ENCODE results near the gene MCCD1.

The MCCD1 gene

GRCh38 chr6:31558631-31559500, 30.1 kb downstream of the MCCD1 start:
- DNase-seq (ENCODE audit: extremely low read depth, insufficient read length), result peak; percentile 83
- no peaks in the 10 kb centered on the region for H3K27me3 ChIP-seq (replicated peaks; ENCODE audit: control insufficient read depth, insufficient read depth, low read length)
- peak overlapping the region; percentile 33 for H3K4me3 ChIP-seq (replicated peaks; ENCODE audit: low read depth, low read length)
- H3K36me3 ChIP-seq (ENCODE audit: control insufficient read depth, insufficient read depth, low read length), result peaks cover 1% of the 10 kb centered on the region
- no peak for TF ChIP-seq CTCF (IDR thresholded peaks at IDR 0.05; ENCODE audit: insufficient read depth, low read length, poor library complexity, severe bottlenecking)

GRCh38 chr6:31559606-31559957, 30.8 kb downstream of the MCCD1 start:
- Histone ChIP-seq H3K4me3 (replicated peaks; ENCODE audit: low read depth, low read length) (peak overlapping the region; percentile 33), H3K36me3 (ENCODE audit: control insufficient read depth, insufficient read depth, low read length) (peaks cover 1% of the 10 kb centered on the region), H3K27me3 (replicated peaks; ENCODE audit: control insufficient read depth, insufficient read depth, low read length) (no peaks in the 10 kb centered on the region)
- DNase-seq (ENCODE audit: extremely low read depth, insufficient read length), result no peak
- no peak for TF ChIP-seq CTCF (IDR thresholded peaks at IDR 0.05; ENCODE audit: insufficient read depth, low read length, poor library complexity, severe bottlenecking)

- DNase-seq (ENCODE audit: extremely low read depth, insufficient read length), result peak; percentile 78
- H3K4me3 ChIP-seq (replicated peaks; ENCODE audit: low read depth, low read length), result peak overlapping the region; percentile 33
- H3K36me3 ChIP-seq (ENCODE audit: control insufficient read depth, insufficient read depth, low read length), result peaks cover 1% of the 10 kb centered on the region
- TF ChIP-seq CTCF (IDR thresholded peaks at IDR 0.05; ENCODE audit: insufficient read depth, low read length, poor library complexity, severe bottlenecking), result peak; percentile 8
- no peaks in the 10 kb centered on the region for H3K27me3 ChIP-seq (replicated peaks; ENCODE audit: control insufficient read depth, insufficient read depth, low read length)
Observed at GRCh38 chr6:31559958-31560696, 31.4 kb downstream of the MCCD1 start.

- DNase-seq (ENCODE audit: extremely low read depth, insufficient read length), result no peak
- no peaks in the 10 kb centered on the region for H3K27me3 ChIP-seq (replicated peaks; ENCODE audit: control insufficient read depth, insufficient read depth, low read length)
- H3K36me3 ChIP-seq (ENCODE audit: control insufficient read depth, insufficient read depth, low read length), result peaks cover 1% of the 10 kb centered on the region
- H3K4me3 ChIP-seq (replicated peaks; ENCODE audit: low read depth, low read length), result peak overlapping the region; percentile 19
- no peak for TF ChIP-seq CTCF (IDR thresholded peaks at IDR 0.05; ENCODE audit: insufficient read depth, low read length, poor library complexity, severe bottlenecking)
Observed at GRCh38 chr6:31560697-31561058, 31.9 kb downstream of the MCCD1 start.

- H3K4me3 ChIP-seq (replicated peaks; ENCODE audit: low read depth, low read length), result peak overlapping the region; percentile 9; the same call in 1 of the 2 replicates
- no peak for TF ChIP-seq CTCF (IDR thresholded peaks at IDR 0.05; ENCODE audit: insufficient read depth, low read length, poor library complexity, severe bottlenecking)
Observed at GRCh38 chr6:31567531-31568370, 39.0 kb downstream of the MCCD1 start.

More at GRCh38 chr6:31567531-31568370, 39.0 kb downstream of the MCCD1 start:
- DNase-seq (ENCODE audit: extremely low read depth, insufficient read length), result no peak
- Histone ChIP-seq H3K27me3 (replicated peaks; ENCODE audit: control insufficient read depth, insufficient read depth, low read length) (no peaks in the 10 kb centered on the region), H3K36me3 (ENCODE audit: control insufficient read depth, insufficient read depth, low read length) (no peaks in the 10 kb centered on the region)

Data from GM06990 (cell line).